GM12878 (cell line): Measurements from ENCODE around the gene CERKL. TPM values are rescaled to one million over a fixed set of nuclear protein-coding genes. Genes with fewer than 3 reads are reported as not detected.

Source experiments
- ATAC-seq: fragments of 200-7000 bp; cut with Tn5 transposase; 3 replicates; pipeline ENCODE4 v1.9.1; 2020; ENCODE audit warnings: mild to moderate bottlenecking, moderate library complexity
- BruUV-seq: library from RNA; stranded (reverse); fragments of 400-500 nt; replicated peaks from 2 replicates; lab custom pipeline; 2021; lab: Mats Ljungman, UMichigan
- CTCF ChIA-PET: fragments of 300-600 bp; sonication (Branson Sonifier 250); formaldehyde crosslinking; extraction: SDS; loops from one replicate; lab custom pipeline; 2021; ENCODE audit warnings: inconsistent platforms; lab: Yijun Ruan, JAX
- POLR2A ChIA-PET: fragments of 350-600 bp; formaldehyde crosslinking; extraction: SDS; loops from one replicate; lab custom pipeline; 2021; ENCODE audit warnings: inconsistent platforms; lab: Charles Lee
- RAD21 ChIA-PET: fragments of 300-600 bp; sonication (Branson Sonifier 250); formaldehyde crosslinking; loops from one replicate; lab custom pipeline; 2023; ENCODE audit warnings: antibody characterized with exemption; ENCODE audit not compliant: unreplicated experiment; lab: Charles Lee
- SMC1A ChIA-PET: fragments of 300-600 bp; sonication (Branson Sonifier 250); formaldehyde crosslinking; loops from one replicate; lab custom pipeline; 2023; ENCODE audit not compliant: unreplicated experiment, uncharacterized antibody; lab: Charles Lee
- DNase-seq: peaks from one replicate; pipeline ENCODE4 v3.0.0-alpha.2; 2011; ENCODE audit warnings: low read depth, low spot score
- FAIRE-seq: peaks from 3 replicates; lab custom pipeline; 2011; peaks lifted over from hg19 to GRCh38; lab: Jason Lieb, UNC
- H2AFZ ChIP-seq: 2 replicates; pipeline ENCODE4 v1.6.0; 2011; ENCODE audit warnings: low read depth, low read length, control low read depth; ENCODE audit not compliant: control insufficient read depth
- H3K27ac ChIP-seq: 2 replicates; pipeline ENCODE4 v1.5.1; 2011; ENCODE audit warnings: control low read depth; ENCODE audit not compliant: control insufficient read depth, insufficient read depth
- H3K27me3 ChIP-seq, 2 experiments: replicated peaks in 1 of 2; 2 replicates each; pipeline versions ENCODE4 v1.6.0 to v1.6.1; 2011; ENCODE audit warnings: low read length in 1 of 2; ENCODE audit not compliant: control insufficient read depth in 2 of 2, insufficient read depth in 2 of 2
- H3K36me3 ChIP-seq, 2 experiments: 2 replicates each; pipeline ENCODE4 v1.5.1; 2011; ENCODE audit warnings: low read length in 1 of 2; ENCODE audit not compliant: control insufficient read depth in 2 of 2, insufficient read depth in 2 of 2
- H3K4me1 ChIP-seq: 2 replicates; pipeline ENCODE4 v1.6.1; 2011; ENCODE audit warnings: mild to moderate bottlenecking, low read length, moderate library complexity, mixed read lengths; ENCODE audit not compliant: control insufficient read depth, insufficient read depth
- H3K4me2 ChIP-seq: 2 replicates; pipeline ENCODE4 v1.6.0; 2011; ENCODE audit warnings: control low read depth; ENCODE audit not compliant: control insufficient read depth, insufficient read depth
- H3K4me3 ChIP-seq: fragments of 200-600 bp; sonication (generic); 2 replicates; pipeline ENCODE4 v1.5.1; 2016
- H3K79me2 ChIP-seq: 2 replicates; pipeline ENCODE4 v1.6.0; 2011; ENCODE audit warnings: low read length; ENCODE audit not compliant: control insufficient read depth, insufficient read depth
- H3K9ac ChIP-seq: 2 replicates; pipeline ENCODE4 v1.8.0; 2011; ENCODE audit warnings: low read length, control low read depth, mixed read lengths; ENCODE audit not compliant: control insufficient read depth, insufficient read depth
- H3K9me3 ChIP-seq: replicated peaks from 3 replicates; pipeline ENCODE4 v1.5.1; 2011; ENCODE audit warnings: mild to moderate bottlenecking, low read length; ENCODE audit not compliant: control insufficient read depth, insufficient read depth
- H4K20me1 ChIP-seq: 2 replicates; pipeline ENCODE4 v1.6.0; 2011; ENCODE audit not compliant: control insufficient read depth, insufficient read depth
- ATF7 ChIP-seq: fragments of 450-650 bp; IDR thresholded peaks from 2 replicates; pipeline ENCODE4 v1.6.1; 2016; ENCODE audit warnings: low read depth, mild to moderate bottlenecking
- BACH1 ChIP-seq: fragments of 450-650 bp; IDR thresholded peaks from 2 replicates; pipeline ENCODE4 v1.6.1; 2017; ENCODE audit warnings: mild to moderate bottlenecking, borderline replicate concordance
- IRF5 ChIP-seq: fragments of 450-650 bp; IDR thresholded peaks from 2 replicates; pipeline ENCODE4 v1.6.1; 2017; ENCODE audit warnings: borderline replicate concordance
- MYB ChIP-seq: fragments of 150-350 bp; IDR thresholded peaks from 2 replicates; pipeline ENCODE4 v1.6.1; 2014; ENCODE audit warnings: mild to moderate bottlenecking, low read depth, low read length, borderline replicate concordance
- NFXL1 ChIP-seq: fragments of 450-650 bp; IDR thresholded peaks from 2 replicates; pipeline ENCODE4 v1.6.1; 2017; ENCODE audit warnings: antibody characterized with exemption, mild to moderate bottlenecking, borderline replicate concordance
- WGBS: methylation state at CpG from one replicate; pipeline ENCODE4 v1.1.6; 2016; ENCODE audit warnings: low lambda C conversion rate; ENCODE audit not compliant: insufficient replicate concordance, insufficient coverage; ENCODE audit errors: missing lambda C conversion rate; 5-methylcytosine and 5-hydroxymethylcytosine counted together
- in situ Hi-C: fragments of 300-500 bp; cut with MboI; formaldehyde crosslinking; loops from 9 replicates; pipeline ENCODE4 v1.14.3; 2018; ENCODE audit warnings: mixed read lengths
- intact Hi-C: fragments of 100-400 bp; cut with micrococcal nuclease; formaldehyde crosslinking; loops from one replicate; pipeline ENCODE4 v1.14.2; 2022; ENCODE audit not compliant: unreplicated experiment
- polyA plus RNA-seq, 11 experiments: library from polyadenylated mRNA; depleted of rRNA in 4 of 11; unstranded in 6 of 11; stranded (reverse) in 5 of 11; fragments of >200 nt; fragmentation: Nextera tagmentation in 4 of 11; fragmentation: Illumina TruSeq in 1 of 11; extraction: Ambion mirVana in 4 of 11; extraction: Trizol in 1 of 11; gene quantifications; 1 replicate in 1 of 11; 2 replicates in 10 of 11; pipeline versions ENCODE4 v1.2.1 to v1.2.3, GENCODE V29; 2011 to 2016; ENCODE audit warnings: inconsistent platforms in 2 of 11, missing spikeins in 2 of 11, low read depth in 1 of 11
- total RNA-seq, 4 experiments: library from RNA; depleted of rRNA in 3 of 4; stranded (reverse); fragments of >200 nt in 3 of 4; fragmentation: Illumina TruSeq in 1 of 4; extraction: Trizol in 1 of 4; gene quantifications; 2 replicates each; pipeline versions ENCODE4 v1.2.1 to v1.2.3, GENCODE V29; 2013 to 2021
- TF ChIP-seq, protein P1 (sequence below), 3 experiments: IDR thresholded peaks in 2 of 3; conservative IDR thresholded peaks in 1 of 3; 2 replicates each; pipeline ENCODE4 v1.5.1; 2011; ENCODE audit warnings: low read depth in 3 of 3, low read length in 3 of 3, mild to moderate bottlenecking in 3 of 3, control low read depth in 2 of 3, moderate library complexity in 2 of 3, inconsistent platforms in 1 of 3, mixed read lengths in 1 of 3; ENCODE audit not compliant: control insufficient read depth in 2 of 3, insufficient read depth in 1 of 3; ENCODE audit errors: extremely low read depth in 1 of 3
- TF ChIP-seq, protein P2 (sequence below): fragments of 450-650 bp; IDR thresholded peaks from 2 replicates; pipeline ENCODE4 v1.6.1; 2017; ENCODE audit warnings: mild to moderate bottlenecking

Gene CERKL
- total and polyA plus RNA-seq, 10 of the 15 experiments (the other 5 are each of a cell fraction or from before 2014, with no cell fraction given), result 0.05 to 23.0 (median 6.0) TPM; not detected in 2

GRCh38 chr2:181570833-181571661 lies 85.9 kb downstream of the CERKL start:
- Histone ChIP-seq H3K9ac (no peak overlapping the region), H3K27ac (no peak overlapping the region), H4K20me1 (no peaks in the 10 kb centered on the region), H3K4me2 (no peak overlapping the region), H3K4me3 (no peak overlapping the region), H3K9me3 (no peaks in the 10 kb centered on the region), H3K36me3 (no peaks in the 10 kb centered on the region), H3K27me3 (peaks cover 2 to 3% of the 10 kb centered on the region in 2 experiments; a peak in 2 of 4 replicates), H3K4me1 (no peaks in the 10 kb centered on the region), H2AFZ (no peak overlapping the region), H3K79me2 (no peaks in the 10 kb centered on the region)
- DNase-seq (no peak), FAIRE-seq (no peak), ATAC-seq (peak; percentile 48)
- RAD21 ChIA-PET, result interaction anchor here (0.7 to 9.0 kb wide), 5 partner anchors 15 to 466 kb away, joined by 3 to 254 read pairs (median 31); no protein-coding TSS in a partner anchor
- BruUV-seq, result no TSS peak
- POLR2A ChIA-PET, result interaction anchor here (1.4 kb wide), 1 partner anchor 144 kb away, joined by 3 read pairs; no protein-coding TSS in a partner anchor
- CTCF ChIA-PET, result interaction anchor here (0.6 to 10.3 kb wide), 20 partner anchors 8 to 504 kb away, joined by 3 to 359 read pairs (median 6); partner anchors contain the start of gene CERKL
- SMC1A ChIA-PET, result interaction anchor here (0.6 to 11.5 kb wide), 12 partner anchors 9 to 467 kb away, joined by 3 to 337 read pairs (median 5); no protein-coding TSS in a partner anchor
- TF ChIP-seq IRF5 (no peak), ATF7 (peak; percentile 82), MYB (no peak), BACH1 (no peak), NFXL1 (no peak)
- TF ChIP-seq, protein P1, sequence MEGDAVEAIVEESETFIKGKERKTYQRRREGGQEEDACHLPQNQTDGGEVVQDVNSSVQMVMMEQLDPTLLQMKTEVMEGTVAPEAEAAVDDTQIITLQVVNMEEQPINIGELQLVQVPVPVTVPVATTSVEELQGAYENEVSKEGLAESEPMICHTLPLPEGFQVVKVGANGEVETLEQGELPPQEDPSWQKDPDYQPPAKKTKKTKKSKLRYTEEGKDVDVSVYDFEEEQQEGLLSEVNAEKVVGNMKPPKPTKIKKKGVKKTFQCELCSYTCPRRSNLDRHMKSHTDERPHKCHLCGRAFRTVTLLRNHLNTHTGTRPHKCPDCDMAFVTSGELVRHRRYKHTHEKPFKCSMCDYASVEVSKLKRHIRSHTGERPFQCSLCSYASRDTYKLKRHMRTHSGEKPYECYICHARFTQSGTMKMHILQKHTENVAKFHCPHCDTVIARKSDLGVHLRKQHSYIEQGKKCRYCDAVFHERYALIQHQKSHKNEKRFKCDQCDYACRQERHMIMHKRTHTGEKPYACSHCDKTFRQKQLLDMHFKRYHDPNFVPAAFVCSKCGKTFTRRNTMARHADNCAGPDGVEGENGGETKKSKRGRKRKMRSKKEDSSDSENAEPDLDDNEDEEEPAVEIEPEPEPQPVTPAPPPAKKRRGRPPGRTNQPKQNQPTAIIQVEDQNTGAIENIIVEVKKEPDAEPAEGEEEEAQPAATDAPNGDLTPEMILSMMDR (IDR thresholded peaks at IDR 0.05 in 2 of 3, conservative IDR thresholded peaks at IDR 0.05 in 1 of 3; ENCODE audit: control insufficient read depth in 2 of 3, extremely low read depth in 1 of 3, insufficient read depth in 1 of 3, low read depth in 3 of 3, low read length in 3 of 3), result peak in 1 of 3 experiments; percentile 22; a peak in 2 of 6 replicates
- TF ChIP-seq, protein P2, sequence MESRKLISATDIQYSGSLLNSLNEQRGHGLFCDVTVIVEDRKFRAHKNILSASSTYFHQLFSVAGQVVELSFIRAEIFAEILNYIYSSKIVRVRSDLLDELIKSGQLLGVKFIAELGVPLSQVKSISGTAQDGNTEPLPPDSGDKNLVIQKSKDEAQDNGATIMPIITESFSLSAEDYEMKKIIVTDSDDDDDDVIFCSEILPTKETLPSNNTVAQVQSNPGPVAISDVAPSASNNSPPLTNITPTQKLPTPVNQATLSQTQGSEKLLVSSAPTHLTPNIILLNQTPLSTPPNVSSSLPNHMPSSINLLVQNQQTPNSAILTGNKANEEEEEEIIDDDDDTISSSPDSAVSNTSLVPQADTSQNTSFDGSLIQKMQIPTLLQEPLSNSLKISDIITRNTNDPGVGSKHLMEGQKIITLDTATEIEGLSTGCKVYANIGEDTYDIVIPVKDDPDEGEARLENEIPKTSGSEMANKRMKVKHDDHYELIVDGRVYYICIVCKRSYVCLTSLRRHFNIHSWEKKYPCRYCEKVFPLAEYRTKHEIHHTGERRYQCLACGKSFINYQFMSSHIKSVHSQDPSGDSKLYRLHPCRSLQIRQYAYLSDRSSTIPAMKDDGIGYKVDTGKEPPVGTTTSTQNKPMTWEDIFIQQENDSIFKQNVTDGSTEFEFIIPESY, result no peak
- intact Hi-C loops, result loop anchor here (10.0 kb wide), 1 partner anchor 466 kb away; no protein-coding TSS in a partner anchor
- in situ Hi-C loops, result no loop called here
- 46% methylated on average over 4 of the region's 4 CpGs for WGBS
